GM10248 (cell line): ENCODE data around the gene CHKA.

ENCODE experiments used
- CTCF ChIA-PET: fragments of 300-600 bp; sonication (Branson Sonifier 250); formaldehyde crosslinking; extraction: SDS; loops from one replicate; lab custom pipeline; 2021; ENCODE audit warnings: antibody characterized with exemption; lab: Yijun Ruan, JAX
- POLR2A ChIA-PET: fragments of 350-650 bp; sonication (Branson Sonifier 250); formaldehyde crosslinking; extraction: SDS; loops from one replicate; lab custom pipeline; 2020; ENCODE audit warnings: antibody characterized with exemption; lab: Yijun Ruan, JAX
- DNase-seq: peaks from one replicate; pipeline ENCODE4 v3.0.0; 2012; ENCODE audit errors: extremely low spot score
- CTCF ChIP-seq: IDR thresholded peaks from 2 replicates; pipeline ENCODE4 v1.5.1; 2012; ENCODE audit warnings: mild to moderate bottlenecking, low read depth; ENCODE audit errors: extremely low read depth, missing control alignments, control extremely low read depth

The CHKA gene

GRCh38 chr11:68038718-68039525 lies 82.3 kb downstream of the CHKA start, which contains the start of gene TCIRG1:
TCIRG1 (plus strand) TSS chr11:68039025; CDS start chr11:68041272, 2,247 bp downstream.
- no peak for TF ChIP-seq CTCF
- DNase-seq: peak; percentile 92
- ChIA-PET CTCF (interaction anchor here (1.3 to 1.5 kb wide), 3 partner anchors 13 to 170 kb away, joined by 3 read pairs; no protein-coding TSS in a partner anchor), POLR2A (interaction anchor here (0.6 kb wide), 1 partner anchor 9 kb away, joined by 3 read pairs; the partner anchor contains the start of gene NDUFS8)

GRCh38 chr11:68038226-68038717 lies 82.9 kb downstream of the CHKA start:
- DNase-seq: no peak
- TF ChIP-seq CTCF: no peak
- ChIA-PET CTCF (interaction anchor here (1.3 to 1.5 kb wide), 2 partner anchors 14 to 171 kb away, joined by 3 read pairs; no protein-coding TSS in a partner anchor), POLR2A (no interaction called here)

- CTCF ChIA-PET: interaction anchor here (1.0 to 1.5 kb wide), 3 partner anchors 14 to 172 kb away, joined by 3 read pairs; no protein-coding TSS in a partner anchor
Measured at GRCh38 chr11:68037411-68038225, 83.6 kb downstream of the CHKA start.

GRCh38 chr11:68036717-68037239 lies 84.4 kb downstream of the CHKA start:
- TF ChIP-seq CTCF: no peak
- ChIA-PET POLR2A (no interaction called here), CTCF (interaction anchor here (1.0 to 2.2 kb wide), 2 partner anchors 43 to 172 kb away, joined by 3 to 4 read pairs; no protein-coding TSS in a partner anchor)
- DNase-seq: no peak

More at GRCh38 chr11:68037411-68038225, 83.6 kb downstream of the CHKA start:
- no peak for DNase-seq
- TF ChIP-seq CTCF: no peak
- POLR2A ChIA-PET: no interaction called here

- CTCF ChIA-PET: interaction anchor here (2.2 kb wide), 1 partner anchor 172 kb away, joined by 4 read pairs; no protein-coding TSS in a partner anchor
- POLR2A ChIA-PET: no interaction called here
- TF ChIP-seq CTCF: no peak
- no peak for DNase-seq
Measured at GRCh38 chr11:68036141-68036716, 85.0 kb downstream of the CHKA start.
